ENCODE results near the gene IFI27L2.

- TF ChIP-seq CTCF (IDR thresholded peaks at IDR 0.05; ENCODE audit: low read length) (no peak), EZH2 (IDR thresholded peaks at IDR 0.05; ENCODE audit: borderline replicate concordance, low read length) (no peak)
These were observed 29.0 kb upstream of the IFI27L2 start for GRCh38 chr14:94158239-94158883.

Measured in OCI-LY1 (cell line).